Astrocyte (in vitro differentiated cells and primary cell): Measurements from ENCODE around the gene TM7SF3. TPM values are rescaled to one million over a fixed set of nuclear protein-coding genes. Genes with fewer than 3 reads are reported as not detected.
A peak's percentile ranks its signal among the peaks of the same experiment; 100 is the strongest.
"Not testable (repeated sequence)": the region's sequence is repeated elsewhere in the genome, so short reads cannot be mapped to it uniquely, and the experiment has no call there.

Experiments
- DNase-seq: peaks from one replicate; pipeline ENCODE4 v3.0.0-alpha.2; 2010; ENCODE audit warnings: low read depth
- FAIRE-seq: peaks from 2 replicates; lab custom pipeline; 2011; peaks lifted over from hg19 to GRCh38; lab: Jason Lieb, UNC
- H2AFZ ChIP-seq: 2 replicates; pipeline ENCODE4 v1.6.0; 2012; ENCODE audit warnings: low read depth, low read length, inconsistent platforms
- H3K27ac ChIP-seq: 2 replicates; pipeline ENCODE4 v1.5.1; 2011; ENCODE audit warnings: low read depth, low read length, inconsistent platforms
- H3K27me3 ChIP-seq: 2 replicates; pipeline ENCODE4 v1.6.0; 2011; ENCODE audit warnings: low read length, inconsistent platforms; ENCODE audit not compliant: insufficient read depth
- H3K36me3 ChIP-seq: 2 replicates; pipeline ENCODE4 v1.5.1; 2011; ENCODE audit warnings: low read length, inconsistent platforms; ENCODE audit not compliant: insufficient read depth
- H3K4me1 ChIP-seq: 2 replicates; pipeline ENCODE4 v1.5.1; 2011; ENCODE audit warnings: low read length, inconsistent platforms; ENCODE audit not compliant: insufficient read depth
- H3K4me2 ChIP-seq: 2 replicates; pipeline ENCODE4 v1.6.0; 2012; ENCODE audit warnings: low read length, inconsistent platforms
- H3K4me3 ChIP-seq: 2 replicates; pipeline ENCODE4 v1.5.1; 2011; ENCODE audit warnings: low read depth, mild to moderate bottlenecking, low read length, inconsistent platforms; ENCODE audit not compliant: insufficient read depth
- H3K79me2 ChIP-seq: 2 replicates; pipeline ENCODE4 v1.6.0; 2012; ENCODE audit warnings: mild to moderate bottlenecking, low read length, inconsistent platforms; ENCODE audit not compliant: insufficient read depth
- H3K9ac ChIP-seq: 2 replicates; pipeline ENCODE4 v1.6.0; 2012; ENCODE audit warnings: mild to moderate bottlenecking, low read length, inconsistent platforms
- H3K9me3 ChIP-seq: 2 replicates; pipeline ENCODE4 v1.5.1; 2012; ENCODE audit warnings: low read depth, mild to moderate bottlenecking, low read length, inconsistent platforms; ENCODE audit not compliant: insufficient read depth
- H4K20me1 ChIP-seq: 2 replicates; pipeline ENCODE4 v1.6.0; 2012; ENCODE audit warnings: low read length, inconsistent platforms; ENCODE audit not compliant: insufficient read depth
- H3K27ac Mint-ChIP-seq: one replicate; pipeline ENCODE4 v1.8.0; 2021; ENCODE audit warnings: mild to moderate bottlenecking, mixed read lengths; ENCODE audit not compliant: unreplicated experiment
- H3K27me3 Mint-ChIP-seq: one replicate; pipeline ENCODE4 v1.8.0; 2021; ENCODE audit warnings: low read depth, mixed read lengths; ENCODE audit not compliant: unreplicated experiment
- H3K36me3 Mint-ChIP-seq: one replicate; pipeline ENCODE4 v1.8.0; 2021; ENCODE audit warnings: low read depth, mixed read lengths; ENCODE audit not compliant: unreplicated experiment
- H3K4me1 Mint-ChIP-seq: one replicate; pipeline ENCODE4 v1.8.0; 2021; ENCODE audit warnings: low read depth, mixed read lengths; ENCODE audit not compliant: unreplicated experiment
- H3K4me3 Mint-ChIP-seq: one replicate; pipeline ENCODE4 v1.8.0; 2021; ENCODE audit warnings: mild to moderate bottlenecking, moderate library complexity, mixed read lengths; ENCODE audit not compliant: unreplicated experiment
- H3K9me3 Mint-ChIP-seq: one replicate; pipeline ENCODE4 v1.8.0; 2021; ENCODE audit warnings: mild to moderate bottlenecking, mixed read lengths; ENCODE audit not compliant: unreplicated experiment
- EZH2 ChIP-seq: IDR thresholded peaks from 2 replicates; pipeline ENCODE4 v1.6.1; 2012; ENCODE audit warnings: mild to moderate bottlenecking, low read length, inconsistent platforms; ENCODE audit not compliant: insufficient read depth
- total RNA-seq: library from RNA; stranded (reverse); gene quantifications from 2 replicates; pipeline ENCODE4 v1.2.1, GENCODE V29; 2021
- TF ChIP-seq, protein P1 (sequence below): IDR thresholded peaks from 2 replicates; pipeline ENCODE4 v1.5.1; 2011; ENCODE audit warnings: low read depth, mild to moderate bottlenecking, inconsistent platforms, low read length, moderate library complexity; ENCODE audit not compliant: insufficient read depth

Gene TM7SF3
- total RNA-seq, 1 donor from 2014 or later = 104 TPM

DNA sequence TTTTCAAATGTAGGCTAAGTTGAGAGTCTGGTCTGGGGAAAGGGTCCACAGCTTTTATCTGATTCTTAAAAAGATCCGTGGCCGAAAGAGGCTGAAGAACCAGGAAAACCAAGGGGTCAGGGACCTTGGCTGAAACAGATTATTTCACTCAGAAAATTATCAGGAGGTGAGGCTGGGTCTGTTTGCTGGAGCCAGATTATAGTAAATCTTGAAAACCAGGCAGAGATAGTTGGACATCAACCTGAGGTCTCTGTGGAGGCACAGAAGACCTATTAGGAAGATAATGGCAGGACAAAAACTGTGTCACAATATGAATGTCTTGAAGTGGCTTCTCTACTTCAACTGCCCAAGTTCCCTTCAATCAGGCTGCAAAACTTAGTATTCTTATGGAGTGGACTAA lies 6.6 kb upstream of the TM7SF3 start:
- H3K27me3 ChIP-seq = no peaks in the 10 kb centered on the region
- no peaks in the 10 kb centered on the region for H3K36me3 Mint-ChIP-seq
- no peak overlapping the region for H3K4me3 Mint-ChIP-seq
- no peaks in the 10 kb centered on the region for H3K9me3 Mint-ChIP-seq
- no peak overlapping the region for H3K27ac ChIP-seq
- no peaks in the 10 kb centered on the region for H3K9me3 ChIP-seq
- peaks cover 14% of the 10 kb centered on the region for H4K20me1 ChIP-seq
- peaks cover 6% of the 10 kb centered on the region for H3K4me1 ChIP-seq
- TF ChIP-seq, protein P1, sequence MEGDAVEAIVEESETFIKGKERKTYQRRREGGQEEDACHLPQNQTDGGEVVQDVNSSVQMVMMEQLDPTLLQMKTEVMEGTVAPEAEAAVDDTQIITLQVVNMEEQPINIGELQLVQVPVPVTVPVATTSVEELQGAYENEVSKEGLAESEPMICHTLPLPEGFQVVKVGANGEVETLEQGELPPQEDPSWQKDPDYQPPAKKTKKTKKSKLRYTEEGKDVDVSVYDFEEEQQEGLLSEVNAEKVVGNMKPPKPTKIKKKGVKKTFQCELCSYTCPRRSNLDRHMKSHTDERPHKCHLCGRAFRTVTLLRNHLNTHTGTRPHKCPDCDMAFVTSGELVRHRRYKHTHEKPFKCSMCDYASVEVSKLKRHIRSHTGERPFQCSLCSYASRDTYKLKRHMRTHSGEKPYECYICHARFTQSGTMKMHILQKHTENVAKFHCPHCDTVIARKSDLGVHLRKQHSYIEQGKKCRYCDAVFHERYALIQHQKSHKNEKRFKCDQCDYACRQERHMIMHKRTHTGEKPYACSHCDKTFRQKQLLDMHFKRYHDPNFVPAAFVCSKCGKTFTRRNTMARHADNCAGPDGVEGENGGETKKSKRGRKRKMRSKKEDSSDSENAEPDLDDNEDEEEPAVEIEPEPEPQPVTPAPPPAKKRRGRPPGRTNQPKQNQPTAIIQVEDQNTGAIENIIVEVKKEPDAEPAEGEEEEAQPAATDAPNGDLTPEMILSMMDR = no peak
- TF ChIP-seq EZH2 = no peak
- no peak overlapping the region for H3K27ac Mint-ChIP-seq
- no peak overlapping the region for H3K9ac ChIP-seq
- peaks cover 34% of the 10 kb centered on the region for H3K79me2 ChIP-seq
- no peaks in the 10 kb centered on the region for H3K27me3 Mint-ChIP-seq
- H3K4me3 ChIP-seq = no peak overlapping the region
- no peaks in the 10 kb centered on the region for H3K36me3 ChIP-seq
- DNase-seq (no peak), FAIRE-seq (no peak)
- H3K4me1 Mint-ChIP-seq = peaks cover 26% of the 10 kb centered on the region
- no peak overlapping the region for H3K4me2 ChIP-seq
- H2AFZ ChIP-seq = no peak overlapping the region

DNA sequence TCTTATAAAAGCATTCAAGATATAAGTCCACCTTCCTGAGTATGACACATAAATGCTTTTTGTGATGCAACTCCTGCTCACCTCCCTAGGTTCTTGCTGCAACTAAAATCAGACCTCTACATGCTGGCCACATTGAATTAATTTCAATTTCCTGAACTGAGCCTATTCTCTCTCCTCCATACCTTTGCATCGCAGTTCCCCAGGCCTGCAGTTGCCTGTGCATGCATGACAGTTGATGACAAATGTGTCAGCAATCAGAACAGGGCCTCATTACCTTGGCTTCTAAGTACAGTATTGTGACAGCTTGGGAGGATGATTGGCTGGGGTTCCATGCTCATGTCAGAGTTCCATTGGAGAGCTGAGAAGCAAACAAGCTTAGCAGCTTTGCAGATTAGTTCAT lies 3.9 kb upstream of the TM7SF3 start:
- H3K9me3 ChIP-seq = no peaks in the 10 kb centered on the region
- H3K27me3 ChIP-seq = no peaks in the 10 kb centered on the region
- H3K27ac ChIP-seq = no peak overlapping the region
- no peak for TF ChIP-seq EZH2
- TF ChIP-seq, protein P1 = no peak
- no peak overlapping the region for H3K27ac Mint-ChIP-seq
- H3K4me1 Mint-ChIP-seq = peaks cover 13% of the 10 kb centered on the region
- H2AFZ ChIP-seq = no peak overlapping the region
- DNase-seq (no peak), FAIRE-seq (no peak)
- no peak overlapping the region for H3K4me3 ChIP-seq
- H4K20me1 ChIP-seq = no peaks in the 10 kb centered on the region
- H3K4me1 ChIP-seq = peaks cover 7% of the 10 kb centered on the region
- H3K27me3 Mint-ChIP-seq = no peaks in the 10 kb centered on the region
- H3K9ac ChIP-seq = no peak overlapping the region
- no peak overlapping the region for H3K4me3 Mint-ChIP-seq
- H3K36me3 ChIP-seq = no peaks in the 10 kb centered on the region
- peaks cover 13% of the 10 kb centered on the region for H3K79me2 ChIP-seq
- H3K36me3 Mint-ChIP-seq = no peaks in the 10 kb centered on the region
- H3K9me3 Mint-ChIP-seq = no peaks in the 10 kb centered on the region
- no peak overlapping the region for H3K4me2 ChIP-seq

DNA sequence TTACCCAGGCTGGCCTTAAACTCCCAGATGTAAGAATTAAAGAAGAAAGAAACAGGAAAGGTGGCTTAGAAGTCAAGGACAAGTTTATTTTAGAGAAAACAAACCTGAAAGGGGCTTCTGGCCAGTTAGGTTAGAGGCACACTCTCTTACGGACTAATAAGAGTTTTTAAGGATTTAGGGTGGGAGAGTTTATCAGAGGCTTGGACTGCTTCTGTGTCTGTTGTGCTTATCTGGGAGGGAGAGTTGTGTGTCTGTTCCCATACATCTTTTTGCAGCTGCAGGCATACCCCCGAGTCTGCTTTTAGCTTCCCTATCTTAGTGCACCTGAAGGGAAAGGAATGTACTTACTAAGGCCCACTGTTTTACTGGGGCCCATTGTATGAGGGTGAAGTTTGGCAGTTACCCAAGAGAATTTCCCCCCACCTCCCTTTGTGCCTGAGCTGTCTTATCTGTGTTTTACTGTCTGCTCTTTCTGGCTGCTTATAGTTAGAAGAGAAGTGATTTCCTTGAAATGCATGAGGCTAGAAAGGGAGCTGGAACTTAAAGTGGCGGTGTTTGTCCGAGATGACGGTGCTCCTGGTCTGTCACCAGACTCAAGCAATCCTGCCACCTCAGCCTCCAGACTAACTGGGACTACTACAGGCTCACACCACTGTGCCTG lies 3.1 kb upstream of the TM7SF3 start:
- not testable (repeated sequence) for FAIRE-seq, H3K4me2 ChIP-seq, H4K20me1 ChIP-seq, H3K4me1 ChIP-seq, H3K27ac ChIP-seq, H3K9me3 Mint-ChIP-seq, H3K27me3 ChIP-seq, H3K4me3 ChIP-seq, H3K27me3 Mint-ChIP-seq, H3K4me3 Mint-ChIP-seq, DNase-seq, H3K9ac ChIP-seq, H2AFZ ChIP-seq, H3K36me3 Mint-ChIP-seq, H3K36me3 ChIP-seq, H3K9me3 ChIP-seq
- H3K4me1 Mint-ChIP-seq = peaks cover 13% of the 10 kb centered on the region
- H3K27ac Mint-ChIP-seq = peak overlapping the region; percentile 44
- peaks cover 12% of the 10 kb centered on the region for H3K79me2 ChIP-seq
